H1 (cell line): ENCODE measurements around the gene ACKR2. TPM values are rescaled to one million over a fixed set of nuclear protein-coding genes. Genes with fewer than 3 reads are reported as not detected.

Experiments used
- CTCF ChIA-PET: fragments of 300-600 bp; sonication (Branson Sonifier 250); formaldehyde crosslinking; loops from one replicate; lab custom pipeline; 2021; ENCODE audit not compliant: partially characterized antibody; lab: Charles Lee
- POLR2A ChIA-PET: fragments of 300-600 bp; sonication (Branson Sonifier 250); formaldehyde crosslinking; loops from one replicate; lab custom pipeline; 2021; ENCODE audit warnings: inconsistent platforms; ENCODE audit not compliant: partially characterized antibody; lab: Charles Lee
- DNase-seq, 2 experiments: peaks; one replicate each; pipeline versions ENCODE4 v3.0.0 to v3.0.0-alpha.2; 2010 to 2022; ENCODE audit warnings: low spot score in 2 of 2, low read depth in 1 of 2, mixed read lengths in 1 of 2
- FAIRE-seq: peaks from 2 replicates; lab custom pipeline; 2011; peaks lifted over from hg19 to GRCh38; lab: Jason Lieb, UNC
- H2AFZ ChIP-seq: 2 replicates; pipeline ENCODE4 v1.8.1; 2012; ENCODE audit warnings: low read length, inconsistent platforms
- H2AK5ac ChIP-seq: 2 replicates; pipeline ENCODE4 v1.6.1; 2013; ENCODE audit warnings: low read depth, low read length
- H2BK120ac ChIP-seq: replicated peaks from 2 replicates; pipeline ENCODE3; 2013; ENCODE audit warnings: low read depth, low read length, inconsistent platforms
- H2BK12ac ChIP-seq: 2 replicates; pipeline ENCODE4 v1.6.1; 2013; ENCODE audit warnings: low read depth, low read length
- H2BK15ac ChIP-seq: 2 replicates; pipeline ENCODE4 v1.6.1; 2013; ENCODE audit warnings: low read length
- H2BK20ac ChIP-seq: 2 replicates; pipeline ENCODE4 v1.6.1; 2013; ENCODE audit warnings: low read length
- H2BK5ac ChIP-seq: 2 replicates; pipeline ENCODE4 v1.6.1; 2013; ENCODE audit warnings: low read depth, low read length
- H3K14ac ChIP-seq: 2 replicates; pipeline ENCODE4 v1.6.1; 2013; ENCODE audit warnings: inconsistent platforms; ENCODE audit not compliant: insufficient read length
- H3K18ac ChIP-seq: 2 replicates; pipeline ENCODE4 v1.6.1; 2013; ENCODE audit warnings: low read length; ENCODE audit errors: extremely low read depth
- H3K23ac ChIP-seq: 2 replicates; pipeline ENCODE4 v1.6.1; 2013; ENCODE audit warnings: inconsistent platforms; ENCODE audit not compliant: insufficient read length
- H3K23me2 ChIP-seq: 2 replicates; pipeline ENCODE4 v1.6.1; 2013; ENCODE audit warnings: low read depth, low read length
- H3K27ac ChIP-seq: 2 replicates; pipeline ENCODE4 v1.6.1; 2011; ENCODE audit warnings: low read depth, low read length, inconsistent platforms
- H3K27me3 ChIP-seq, 4 experiments: replicated peaks in 1 of 4; 1 replicate in 1 of 4; 2 replicates in 3 of 4; pipeline versions ENCODE4 v1.6.1 to v1.8.1; 2011 to 2013; ENCODE audit warnings: low read length in 3 of 4, mild to moderate bottlenecking in 3 of 4, inconsistent platforms in 2 of 4, mixed read lengths in 2 of 4, moderate library complexity in 1 of 4; ENCODE audit not compliant: control insufficient read depth in 3 of 4, insufficient read depth in 3 of 4; ENCODE audit errors: extremely low read depth in 1 of 4
- H3K36me3 ChIP-seq, 4 experiments: 2 replicates each; pipeline versions ENCODE4 v1.6.1 to v1.8.1; 2011 to 2013; ENCODE audit warnings: mild to moderate bottlenecking in 4 of 4, low read length in 3 of 4, moderate library complexity in 2 of 4, control low read depth in 1 of 4, inconsistent platforms in 1 of 4; ENCODE audit not compliant: insufficient read depth in 4 of 4, control insufficient read depth in 2 of 4
- H3K4ac ChIP-seq: replicated peaks from 2 replicates; pipeline ENCODE3; 2013; ENCODE audit warnings: low read length, low read depth, mixed read lengths, inconsistent platforms; ENCODE audit not compliant: insufficient read length
- H3K4me1 ChIP-seq, 4 experiments: replicated peaks in 1 of 4; 1 replicate in 1 of 4; 2 replicates in 3 of 4; pipeline versions ENCODE4 v1.6.1 to v1.8.1; 2011 to 2013; ENCODE audit warnings: low read length in 3 of 4, inconsistent platforms in 2 of 4, mixed read lengths in 1 of 4; ENCODE audit not compliant: insufficient read depth in 4 of 4, control insufficient read depth in 3 of 4
- H3K4me2 ChIP-seq, 2 experiments: 2 replicates each; pipeline versions ENCODE4 v1.6.1 to v1.8.1; 2011 to 2013; ENCODE audit warnings: low read depth in 2 of 2, low read length in 2 of 2, control low read depth in 1 of 2, inconsistent platforms in 1 of 2, mild to moderate bottlenecking in 1 of 2; ENCODE audit not compliant: insufficient read depth in 1 of 2
- H3K4me3 ChIP-seq, 4 experiments: fragments of 200-600, 300-600 bp in 1 of 4; sonication (generic), shearing (Covaris generic), sonication (Bioruptor Twin) in 1 of 4; 2 replicates each; pipeline versions ENCODE4 v1.5.1 to v1.8.1; 2011 to 2016; ENCODE audit warnings: low read length in 4 of 4, low read depth in 3 of 4, control low read depth in 2 of 4, inconsistent platforms in 2 of 4, mild to moderate bottlenecking in 2 of 4, mixed read lengths in 1 of 4, moderate library complexity in 1 of 4; ENCODE audit not compliant: insufficient read depth in 2 of 4; ENCODE audit errors: extremely low read depth in 1 of 4
- H3K56ac ChIP-seq: replicated peaks from 2 replicates; pipeline ENCODE3; 2013; ENCODE audit warnings: low read depth, mild to moderate bottlenecking, mixed read lengths, low read length, inconsistent platforms; ENCODE audit not compliant: insufficient read length
- H3K79me1 ChIP-seq: 2 replicates; pipeline ENCODE4 v1.6.1; 2013; ENCODE audit warnings: low read depth, low read length, control low read depth
- H3K79me2 ChIP-seq, 2 experiments: 2 replicates each; pipeline versions ENCODE4 v1.6.1 to v1.8.1; 2012 to 2013; ENCODE audit warnings: low read length in 2 of 2, mild to moderate bottlenecking in 2 of 2, inconsistent platforms in 1 of 2; ENCODE audit not compliant: insufficient read depth in 2 of 2, control insufficient read depth in 1 of 2
- H3K9ac ChIP-seq, 4 experiments: replicated peaks in 1 of 4; 1 replicate in 1 of 4; 2 replicates in 3 of 4; pipeline versions ENCODE4 v1.6.1 to v1.8.1; 2011 to 2013; ENCODE audit warnings: low read depth in 3 of 4, low read length in 3 of 4, control low read depth in 2 of 4, mild to moderate bottlenecking in 2 of 4, moderate library complexity in 2 of 4, inconsistent platforms in 1 of 4; ENCODE audit errors: extremely low read depth in 1 of 4
- H3K9me3 ChIP-seq, 2 experiments: 2 replicates each; pipeline versions ENCODE4 v1.6.1 to v1.8.1; 2012 to 2013; ENCODE audit warnings: mild to moderate bottlenecking in 2 of 2, moderate library complexity in 2 of 2, control low read depth in 1 of 2, inconsistent platforms in 1 of 2, low read depth in 1 of 2, low read length in 1 of 2, mixed read lengths in 1 of 2; ENCODE audit not compliant: insufficient read depth in 2 of 2
- H4K20me1 ChIP-seq, 2 experiments: replicated peaks in 1 of 2; 2 replicates each; pipeline versions ENCODE3 to v1.8.1; 2011 to 2013; ENCODE audit warnings: inconsistent platforms in 2 of 2, low read length in 2 of 2, mild to moderate bottlenecking in 1 of 2; ENCODE audit not compliant: insufficient read depth in 2 of 2, control insufficient read depth in 1 of 2
- H4K5ac ChIP-seq: 2 replicates; pipeline ENCODE4 v1.6.1; 2013; ENCODE audit warnings: low read length, low read depth, mixed read lengths, inconsistent platforms; ENCODE audit not compliant: insufficient read length
- H4K8ac ChIP-seq: 2 replicates; pipeline ENCODE4 v1.8.0; 2013; ENCODE audit warnings: mild to moderate bottlenecking, moderate library complexity, low read length, inconsistent platforms; ENCODE audit not compliant: insufficient read depth; ENCODE audit errors: extremely low read depth
- H4K91ac ChIP-seq: replicated peaks from 2 replicates; pipeline ENCODE3; 2013; ENCODE audit warnings: low read length, mixed read lengths, inconsistent platforms; ENCODE audit not compliant: insufficient read length
- ATF2 ChIP-seq: IDR thresholded peaks from 2 replicates; pipeline ENCODE4 v1.6.1; 2012; ENCODE audit warnings: low read length, inconsistent platforms
- BACH1 ChIP-seq: IDR thresholded peaks from 2 replicates; pipeline ENCODE4 v1.6.1; 2012; ENCODE audit warnings: low read length, improper control_type of control experiment
- BCL11A ChIP-seq, 2 experiments: IDR thresholded peaks; one replicate each; pipeline ENCODE4 v1.6.1; 2011; ENCODE audit warnings: low read depth in 2 of 2, low read length in 2 of 2, mild to moderate bottlenecking in 2 of 2
- CBX8 ChIP-seq: fragments of 300-800, 300-1000 bp; sonication (generic); IDR thresholded peaks from 2 replicates; pipeline ENCODE4 v1.7.1; 2016; ENCODE audit warnings: low read depth, low read length, borderline replicate concordance
- CEBPB ChIP-seq: IDR thresholded peaks from 2 replicates; pipeline ENCODE4 v1.6.1; 2012; ENCODE audit warnings: low read depth, low read length
- GTF2F1 ChIP-seq: IDR thresholded peaks from 2 replicates; pipeline ENCODE4 v1.6.1; 2012; ENCODE audit warnings: low read depth, low read length, improper control_type of control experiment, borderline replicate concordance
- JUND ChIP-seq: IDR thresholded peaks from 2 replicates; pipeline ENCODE4 v1.6.1; 2011; ENCODE audit warnings: mild to moderate bottlenecking, improper control_type of control experiment, low read length
- KDM5A ChIP-seq: fragments of 200-600 bp; IDR thresholded peaks from 2 replicates; pipeline ENCODE4 v1.7.1; 2012; ENCODE audit warnings: mild to moderate bottlenecking, low read length, inconsistent platforms, mixed read lengths
- SP1 ChIP-seq: IDR thresholded peaks from 2 replicates; pipeline ENCODE4 v1.6.1; 2011; ENCODE audit warnings: low read depth, low read length
- SP4 ChIP-seq: IDR thresholded peaks from 2 replicates; pipeline ENCODE4 v1.6.1; 2012; ENCODE audit warnings: low read length, inconsistent platforms
- SRF ChIP-seq: IDR thresholded peaks from 2 replicates; pipeline ENCODE4 v1.6.1; 2011; ENCODE audit warnings: mild to moderate bottlenecking, low read depth, low read length, moderate library complexity
- TBP ChIP-seq: IDR thresholded peaks from 2 replicates; pipeline ENCODE4 v1.6.1; 2011; ENCODE audit warnings: low read depth, low read length, improper control_type of control experiment
- ZNF274 ChIP-seq: IDR thresholded peaks from 2 replicates; pipeline ENCODE4 v1.7.0; 2012; ENCODE audit warnings: low read length, borderline replicate concordance; ENCODE audit errors: extremely low read depth
- WGBS, 2 experiments: shearing (Covaris generic) in 1 of 2; methylation state at CpG; one replicate each; pipeline versions ENCODE4 v1.1.6 to v1.1.7; 2013 to 2015; ENCODE audit warnings: low lambda C conversion rate in 2 of 2, mixed read lengths in 2 of 2, inconsistent platforms in 1 of 2, low coverage in 1 of 2, missing lambda C conversion rate in 1 of 2; ENCODE audit not compliant: insufficient replicate concordance in 2 of 2, insufficient coverage in 1 of 2, insufficient read length in 1 of 2; ENCODE audit errors: extremely low coverage in 1 of 2, missing lambda C conversion rate in 1 of 2; 5-methylcytosine and 5-hydroxymethylcytosine counted together
- polyA plus RNA-seq, 7 experiments: library from polyadenylated mRNA; depleted of rRNA in 3 of 7; stranded (reverse) in 5 of 7; unstranded in 2 of 7; fragments of >200 nt in 5 of 7; fragments of 200-250 nt in 2 of 7; gene quantifications; 1 replicate in 5 of 7; 2 replicates in 1 of 7; 4 replicates in 1 of 7; pipeline versions ENCODE4 v1.2.1 to v1.2.3, GENCODE V29; 2011 to 2013; ENCODE audit warnings: missing spikeins in 2 of 7, mixed read lengths in 2 of 7
- total RNA-seq: library from RNA; stranded (reverse); fragmentation: NEBNext Ultra II Directional; extraction: Animal tissue kit (Norgen Biotek cat#: 25700); gene quantifications from 2 replicates; pipeline ENCODE4 v1.2.1, GENCODE V29; 2021
- TF ChIP-seq, protein P1 (sequence below): IDR thresholded peaks from 2 replicates; pipeline ENCODE4 v1.6.1; 2011; ENCODE audit warnings: low read depth, mild to moderate bottlenecking, low read length; ENCODE audit not compliant: insufficient read depth

ACKR2 gene
- total and polyA plus RNA-seq, 2 of the 8 experiments (the other 6 are each of a cell fraction or from before 2014, with no cell fraction given), result 0.09 to 0.12 TPM

DNA sequence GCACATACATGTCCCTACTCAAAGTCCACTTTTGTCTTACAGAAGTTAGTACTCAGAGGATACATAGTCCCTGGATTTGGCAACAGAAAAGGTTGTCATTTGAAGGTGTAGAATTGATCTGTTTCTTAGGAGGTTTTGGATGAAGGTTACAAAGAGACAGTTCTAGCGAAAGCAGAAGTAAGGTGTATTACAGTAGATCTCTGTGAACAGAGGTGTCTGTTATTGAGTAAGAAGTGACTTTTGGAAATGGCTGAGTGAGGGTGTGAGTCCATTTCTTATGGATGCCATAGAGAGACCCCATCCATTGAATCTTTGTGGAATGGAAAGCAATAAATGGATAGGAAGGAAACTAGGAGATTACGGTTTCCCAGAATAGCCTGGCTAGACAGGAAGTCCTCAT is 102.3 kb downstream of the ACKR2 start:
- H4K20me1 ChIP-seq, result no peaks in the 10 kb centered on the region
- H3K4me1 ChIP-seq, result no peaks in the 10 kb centered on the region
- no peak overlapping the region for H4K5ac ChIP-seq
- H4K8ac ChIP-seq, result no peak overlapping the region
- H4K91ac ChIP-seq, result no peak overlapping the region
- no peaks in the 10 kb centered on the region for H3K79me2 ChIP-seq
- no peak overlapping the region for H3K56ac ChIP-seq
- peaks cover 32 to 54% of the 10 kb centered on the region in 2 experiments for H3K9me3 ChIP-seq
- H2BK15ac ChIP-seq, result no peak overlapping the region
- WGBS, 2 experiments, result 100% methylated on average over 2 of the region's 2 CpGs; no CpG with 5 or more reads in 1 of the 2 experiments
- H3K4me3 ChIP-seq, result no peak overlapping the region
- H2BK5ac ChIP-seq, result no peak overlapping the region
- no peak overlapping the region for H2BK20ac ChIP-seq
- no peak overlapping the region for H3K27ac ChIP-seq
- no peak for TF ChIP-seq BACH1
- TF ChIP-seq SP4, result no peak
- TF ChIP-seq TBP, result no peak
- TF ChIP-seq BCL11A (IDR thresholded peaks at IDR 0.05; ENCODE audit: low read depth in 2 of 2, low read length in 2 of 2), result no peak
- TF ChIP-seq JUND, result no peak
- TF ChIP-seq CBX8, result no peak
- TF ChIP-seq ZNF274, result no peak
- no peak for TF ChIP-seq KDM5A
- no peak for TF ChIP-seq GTF2F1
- no peak for TF ChIP-seq SP1
- TF ChIP-seq CEBPB, result no peak
- TF ChIP-seq SRF, result no peak
- no peak for TF ChIP-seq ATF2
- TF ChIP-seq, protein P1, sequence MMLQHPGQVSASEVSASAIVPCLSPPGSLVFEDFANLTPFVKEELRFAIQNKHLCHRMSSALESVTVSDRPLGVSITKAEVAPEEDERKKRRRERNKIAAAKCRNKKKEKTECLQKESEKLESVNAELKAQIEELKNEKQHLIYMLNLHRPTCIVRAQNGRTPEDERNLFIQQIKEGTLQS, result no peak
- H3K36me3 ChIP-seq, result peaks cover 0 to 7% (median 1%) of the 10 kb centered on the region in 4 experiments; a peak in 2 of 8 replicates
- H3K23ac ChIP-seq, result no peak overlapping the region
- DNase-seq (no peak), FAIRE-seq (no peak)
- no peak overlapping the region for H3K18ac ChIP-seq
- no peaks in the 10 kb centered on the region for H3K27me3 ChIP-seq
- no peak overlapping the region for H2AFZ ChIP-seq
- H3K79me1 ChIP-seq, result no peaks in the 10 kb centered on the region
- no peak overlapping the region for H3K14ac ChIP-seq
- no peak overlapping the region for H2AK5ac ChIP-seq
- no peak overlapping the region for H2BK120ac ChIP-seq
- no peak overlapping the region for H3K4ac ChIP-seq
- ChIA-PET POLR2A (no interaction called here), CTCF (interaction anchor here (1.2 kb wide), 1 partner anchor 12 kb away, joined by 4 read pairs; no protein-coding TSS in a partner anchor)
- H3K9ac ChIP-seq, result no peak overlapping the region
- H2BK12ac ChIP-seq, result no peak overlapping the region
- no peak overlapping the region for H3K4me2 ChIP-seq
- no peaks in the 10 kb centered on the region for H3K23me2 ChIP-seq
